HFFc6 (cell line): Measurements from ENCODE around the gene ABTB2. TPM values are rescaled to one million over a fixed set of nuclear protein-coding genes. Genes with fewer than 3 reads are reported as not detected.

ENCODE experiments used
- DNase-seq: peaks from one replicate; pipeline ENCODE4 v3.0.0-alpha.2; 2018
- H3K27ac Mint-ChIP-seq: 2 replicates; pipeline ENCODE4 v1.8.0; 2020; ENCODE audit warnings: mild to moderate bottlenecking, mixed read lengths
- H3K27me3 Mint-ChIP-seq: 2 replicates; pipeline ENCODE4 v1.8.0; 2021; ENCODE audit warnings: mild to moderate bottlenecking, moderate library complexity, mixed read lengths; ENCODE audit not compliant: insufficient read depth
- H3K36me3 Mint-ChIP-seq: 2 replicates; pipeline ENCODE4 v1.8.0; 2021; ENCODE audit warnings: low read depth, mixed read lengths
- H3K4me1 Mint-ChIP-seq: 2 replicates; pipeline ENCODE4 v1.8.0; 2020; ENCODE audit warnings: low read depth, mixed read lengths
- H3K4me3 Mint-ChIP-seq: 2 replicates; pipeline ENCODE4 v1.8.0; 2020; ENCODE audit warnings: mild to moderate bottlenecking, moderate library complexity, mixed read lengths
- H3K9me3 Mint-ChIP-seq: 2 replicates; pipeline ENCODE4 v1.8.0; 2020; ENCODE audit warnings: mild to moderate bottlenecking, mixed read lengths
- CTCF ChIP-seq: fragments of 200-600 bp; sonication (generic); IDR thresholded peaks from 2 replicates; pipeline ENCODE4 v1.5.0; 2021; ENCODE audit warnings: antibody characterized with exemption, mild to moderate bottlenecking
- total RNA-seq, 6 experiments: library from RNA; stranded (reverse); fragmentation: NEBNext Ultra II Directional; extraction: Animal tissue kit (Norgen Biotek cat#: 25700); gene quantifications; 2 replicates in 1 of 6; 3 replicates in 5 of 6; pipeline ENCODE4 v1.2.3, GENCODE V29; 2021

Gene ABTB2
- total RNA-seq, 6 experiments from 2014 or later, result 2.5 to 3.6 (median 2.8) TPM

DNA sequence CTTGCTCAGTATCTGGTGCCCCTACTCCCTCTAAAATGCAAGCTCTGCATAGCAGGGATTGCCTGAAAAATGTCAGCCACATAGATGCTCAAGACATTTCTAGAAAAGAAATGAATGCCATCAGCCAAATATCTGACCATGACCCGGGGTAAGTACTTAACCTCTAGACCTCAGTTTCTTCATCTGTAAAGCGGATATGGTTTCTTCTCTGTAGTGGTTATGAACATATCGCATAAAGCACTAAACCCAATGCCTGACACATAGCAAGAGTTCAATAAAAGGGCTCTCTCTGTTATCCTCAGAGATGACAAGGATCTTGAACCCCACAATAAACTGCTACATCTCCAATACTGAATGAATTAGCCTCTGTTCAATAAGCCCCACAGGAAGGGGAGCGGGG, 122.6 kb downstream of the ABTB2 start:
- no peaks in the 10 kb centered on the region for H3K9me3 Mint-ChIP-seq
- H3K36me3 Mint-ChIP-seq, result no peaks in the 10 kb centered on the region
- no peak overlapping the region for H3K27ac Mint-ChIP-seq
- peaks cover 6% of the 10 kb centered on the region for H3K4me1 Mint-ChIP-seq
- H3K27me3 Mint-ChIP-seq, result no peaks in the 10 kb centered on the region
- TF ChIP-seq CTCF, result no peak
- no peak overlapping the region for H3K4me3 Mint-ChIP-seq
- DNase-seq, result no peak

GRCh38 chr11:34234086-34234740, 123.6 kb downstream of the ABTB2 start:
- H3K27me3 Mint-ChIP-seq, result no peaks in the 10 kb centered on the region
- no peaks in the 10 kb centered on the region for H3K9me3 Mint-ChIP-seq
- H3K4me1 Mint-ChIP-seq, result peaks cover 6% of the 10 kb centered on the region
- H3K4me3 Mint-ChIP-seq, result no peak overlapping the region
- H3K27ac Mint-ChIP-seq, result no peak overlapping the region
- DNase-seq, result peak; percentile 21
- no peaks in the 10 kb centered on the region for H3K36me3 Mint-ChIP-seq
- TF ChIP-seq CTCF, result no peak

DNA sequence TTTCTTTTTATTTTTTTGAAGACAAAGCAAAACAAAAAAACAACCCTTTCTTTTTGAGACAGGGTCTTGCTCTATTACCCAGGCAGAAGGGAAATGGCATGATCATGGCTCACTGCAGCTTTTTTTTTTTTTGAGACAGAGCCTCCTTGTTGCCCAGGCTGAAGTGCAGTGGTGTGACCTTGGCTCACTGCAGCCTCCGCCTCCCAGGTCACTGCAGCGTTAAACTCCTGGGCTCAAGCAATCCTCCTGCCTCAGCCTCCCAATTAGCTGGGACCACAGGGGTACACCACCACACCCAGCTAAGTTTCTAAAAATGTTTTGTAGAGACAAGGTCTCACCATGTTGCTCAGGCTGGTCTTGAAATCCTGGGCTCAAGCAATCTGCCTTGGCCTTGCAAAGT, 124.6 kb downstream of the ABTB2 start:
- TF ChIP-seq CTCF, result no peak
- H3K4me3 Mint-ChIP-seq, result no peak overlapping the region
- no peaks in the 10 kb centered on the region for H3K27me3 Mint-ChIP-seq
- H3K27ac Mint-ChIP-seq, result no peak overlapping the region
- peaks cover 6% of the 10 kb centered on the region for H3K4me1 Mint-ChIP-seq
- H3K36me3 Mint-ChIP-seq, result no peaks in the 10 kb centered on the region
- H3K9me3 Mint-ChIP-seq, result no peaks in the 10 kb centered on the region
- no peak for DNase-seq

- no peak overlapping the region for H3K27ac Mint-ChIP-seq
- H3K36me3 Mint-ChIP-seq, result no peaks in the 10 kb centered on the region
- H3K4me3 Mint-ChIP-seq, result no peak overlapping the region
- no peak for DNase-seq
- H3K27me3 Mint-ChIP-seq, result no peaks in the 10 kb centered on the region
- peaks cover 6% of the 10 kb centered on the region for H3K4me1 Mint-ChIP-seq
- no peaks in the 10 kb centered on the region for H3K9me3 Mint-ChIP-seq
- TF ChIP-seq CTCF, result no peak
Observed at GRCh38 chr11:34232807-34233206, 125.0 kb downstream of the ABTB2 start.

- no peak for DNase-seq
- TF ChIP-seq CTCF, result no peak
- H3K36me3 Mint-ChIP-seq, result no peaks in the 10 kb centered on the region
- peaks cover 16% of the 10 kb centered on the region for H3K4me1 Mint-ChIP-seq
- no peaks in the 10 kb centered on the region for H3K9me3 Mint-ChIP-seq
- peaks cover 5% of the 10 kb centered on the region for H3K27me3 Mint-ChIP-seq
- H3K4me3 Mint-ChIP-seq, result no peak overlapping the region
- H3K27ac Mint-ChIP-seq, result no peak overlapping the region
Observed at GRCh38 chr11:34226210-34226609, 131.6 kb downstream of the ABTB2 start.
